Tibial artery (tissue), 4 donors: ENCODE data around the gene STK24.

Experiments used
- DNase-seq, 2 donors: peaks; one replicate each; pipeline ENCODE4 v3.0.0-alpha.2; 2019
- H3K27ac ChIP-seq, 2 donors: fragments of 200-600 bp; sonication (generic) in 1 of 2; 1 replicate in 1 of 2; 2 replicates in 1 of 2; pipeline ENCODE4 v1.5.1; 2018 to 2019; ENCODE audit warnings: mild to moderate bottlenecking in 1 of 2
- H3K27me3 ChIP-seq, 2 donors: fragments of 200-600 bp; sonication (generic) in 1 of 2; one replicate each; pipeline versions ENCODE4 v1.5.1 to v1.6.0; 2016 to 2019
- H3K36me3 ChIP-seq, 3 donors: fragments of 200-600 bp; sonication (generic) in 2 of 3; one replicate each; pipeline ENCODE4 v1.5.1; 2016 to 2019; ENCODE audit warnings: mild to moderate bottlenecking in 2 of 3
- H3K4me1 ChIP-seq, 4 donors: fragments of 200-600 bp; sonication (generic) in 2 of 4; 1 replicate in 3 of 4; 2 replicates in 1 of 4; pipeline ENCODE4 v1.5.1; 2016 to 2019
- H3K4me3 ChIP-seq, 2 donors: fragments of 200-600 bp; sonication (generic) in 1 of 2; 1 replicate in 1 of 2; 2 replicates in 1 of 2; pipeline ENCODE4 v1.5.1; 2018 to 2019; ENCODE audit warnings: mild to moderate bottlenecking in 2 of 2
- H3K9me3 ChIP-seq, 3 donors: fragments of 200-600 bp; sonication (generic) in 1 of 3; one replicate each; pipeline ENCODE4 v1.5.1; 2016 to 2019
- CTCF ChIP-seq, 2 experiments: fragments of 200-600 bp in 1 of 2; fragments of 450-650 bp in 1 of 2; IDR thresholded peaks; one replicate each; pipeline ENCODE4 v1.5.1; 2017 to 2019; ENCODE audit warnings: antibody characterized with exemption in 2 of 2, mild to moderate bottlenecking in 1 of 2, moderate library complexity in 1 of 2
- intact Hi-C: fragments of 100-400 bp; cut with DNase I; formaldehyde crosslinking; loops from one replicate; pipeline ENCODE4 v1.15.0; 2023; ENCODE audit warnings: low total_unique reads

STK24 gene

DNA sequence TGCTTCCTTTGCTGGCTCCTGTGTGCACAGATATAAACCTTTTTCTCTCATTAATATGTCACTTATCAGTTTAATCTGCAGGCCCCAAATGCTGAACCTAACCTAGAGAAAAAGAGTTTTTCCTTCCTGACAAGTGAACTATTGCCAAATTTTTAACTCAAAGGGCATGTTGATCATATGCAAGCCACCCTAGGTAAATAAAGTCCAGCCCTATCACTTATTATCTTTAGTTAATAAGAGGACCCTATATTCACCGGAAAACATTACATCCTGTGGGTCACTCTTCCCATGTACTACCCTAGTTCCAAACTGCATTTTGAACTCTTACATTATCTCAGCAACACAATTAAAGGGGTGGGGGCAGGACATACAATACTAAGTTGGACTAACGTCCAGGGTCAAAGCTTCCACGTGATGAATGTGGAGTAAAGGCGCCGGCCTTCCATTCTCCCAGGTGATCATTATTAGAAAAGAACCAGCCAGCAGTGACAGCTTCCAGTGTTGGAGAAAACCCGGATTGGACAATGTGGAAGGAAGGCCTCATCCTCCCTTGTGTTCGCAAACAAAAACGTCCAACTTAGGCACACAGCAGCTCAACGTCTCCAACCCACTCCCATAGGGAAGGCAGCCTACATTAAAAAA lies 86.6 kb downstream of the STK24 start:
- H3K4me1 ChIP-seq: peaks cover 0 to 58% (median 28%) of the 10 kb centered on the region in 4 donors
- H3K4me3 ChIP-seq: no peak overlapping the region
- no peak for DNase-seq
- H3K27me3 ChIP-seq: no peaks in the 10 kb centered on the region
- no peaks in the 10 kb centered on the region for H3K36me3 ChIP-seq
- no peaks in the 10 kb centered on the region for H3K9me3 ChIP-seq
- intact Hi-C loops: no loop called here
- no peak for TF ChIP-seq CTCF (IDR thresholded peaks at IDR 0.05)
- H3K27ac ChIP-seq: no peak overlapping the region

DNA sequence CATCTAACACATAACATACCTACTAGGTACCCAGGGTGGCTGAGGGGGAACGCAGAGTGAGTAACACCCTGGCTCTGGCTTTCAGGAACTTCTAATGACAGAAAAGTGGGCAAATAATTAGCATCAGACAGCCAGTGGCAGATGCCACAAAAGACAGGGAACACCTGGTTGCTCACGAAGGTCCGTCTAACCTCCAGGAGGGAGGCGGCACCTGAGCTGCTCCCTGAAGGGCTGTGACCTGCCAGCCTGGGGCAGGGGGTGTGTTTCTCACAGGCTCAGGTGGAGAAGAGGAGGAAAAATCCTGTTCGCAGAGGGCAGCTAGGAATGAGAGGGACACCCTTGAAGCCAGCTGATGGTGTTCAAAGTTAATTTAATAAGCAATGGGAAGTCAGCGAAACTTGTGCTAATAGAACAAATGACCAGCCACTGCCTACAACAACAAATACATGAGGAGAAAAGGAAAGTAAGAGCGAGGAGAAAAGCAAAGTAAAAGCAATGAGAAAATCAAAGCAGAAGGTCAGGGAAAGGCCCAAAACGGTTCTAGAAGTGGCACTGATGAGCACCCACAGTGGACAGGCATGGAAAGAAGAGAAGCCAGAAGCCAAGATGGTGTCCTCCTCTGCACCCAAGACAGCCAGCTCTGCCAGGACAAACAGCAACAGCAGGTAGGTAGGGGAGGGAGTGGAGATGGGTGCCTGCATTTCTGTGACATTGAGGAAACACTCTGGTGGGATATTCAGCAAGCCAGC lies 87.3 kb downstream of the STK24 start:
- intact Hi-C loops: no loop called here
- H3K36me3 ChIP-seq: no peaks in the 10 kb centered on the region
- no peak for DNase-seq
- no peaks in the 10 kb centered on the region for H3K9me3 ChIP-seq
- H3K4me1 ChIP-seq: peaks cover 0 to 58% (median 30%) of the 10 kb centered on the region in 4 donors
- H3K4me3 ChIP-seq: no peak overlapping the region
- no peaks in the 10 kb centered on the region for H3K27me3 ChIP-seq
- no peak overlapping the region for H3K27ac ChIP-seq
- no peak for TF ChIP-seq CTCF (IDR thresholded peaks at IDR 0.05)

GRCh38 chr13:98488736-98489135 lies 88.2 kb downstream of the STK24 start:
- Histone ChIP-seq H3K4me1 (peaks cover 0 to 63% (median 37%) of the 10 kb centered on the region in 4 donors), H3K27me3 (no peaks in the 10 kb centered on the region), H3K36me3 (no peaks in the 10 kb centered on the region), H3K27ac (no peak overlapping the region), H3K9me3 (no peaks in the 10 kb centered on the region), H3K4me3 (no peak overlapping the region)
- intact Hi-C loops: no loop called here
- no peak for TF ChIP-seq CTCF (IDR thresholded peaks at IDR 0.05)
- no peak for DNase-seq

- Histone ChIP-seq H3K27ac (no peak overlapping the region), H3K27me3 (no peaks in the 10 kb centered on the region), H3K36me3 (no peaks in the 10 kb centered on the region), H3K4me3 (no peak overlapping the region), H3K4me1 (peaks cover 0 to 70% (median 49%) of the 10 kb centered on the region in 4 donors), H3K9me3 (no peaks in the 10 kb centered on the region)
- no peak for TF ChIP-seq CTCF (IDR thresholded peaks at IDR 0.05)
- intact Hi-C loops: no loop called here
- DNase-seq: no peak
Observed at GRCh38 chr13:98487522-98487921, 89.4 kb downstream of the STK24 start.

- Histone ChIP-seq H3K36me3 (no peaks in the 10 kb centered on the region), H3K4me3 (no peak overlapping the region), H3K9me3 (no peaks in the 10 kb centered on the region), H3K27me3 (no peaks in the 10 kb centered on the region), H3K27ac (no peak overlapping the region), H3K4me1 (peaks cover 0 to 68% (median 51%) of the 10 kb centered on the region in 4 donors)
- intact Hi-C loops: no loop called here
- no peak for DNase-seq
- TF ChIP-seq CTCF (IDR thresholded peaks at IDR 0.05): no peak
Observed at GRCh38 chr13:98487016-98487415, 89.9 kb downstream of the STK24 start.
